Upper lobe of left lung (tissue), 4 donors: ENCODE results near the gene RASGEF1C.
"Not testable (repeated sequence)": the region's sequence is repeated elsewhere in the genome, so short reads cannot be mapped to it uniquely, and the experiment has no call there.

ENCODE experiments used
- POLR2A ChIP-seq, 4 donors: fragments of 450-650 bp; IDR thresholded peaks; one replicate each; pipeline ENCODE4 v1.5.1; 2016 to 2017; ENCODE audit warnings: antibody characterized with exemption in 4 of 4, mild to moderate bottlenecking in 2 of 4
- TF ChIP-seq, protein P1 (sequence below), 6 experiments: fragments of 450-650 bp in 4 of 6; fragments of 200-600 bp in 2 of 6; sonication (generic) in 2 of 6; IDR thresholded peaks; one replicate each; pipeline ENCODE4 v1.5.1; 2016 to 2019; ENCODE audit warnings: antibody characterized with exemption in 6 of 6

DNA sequence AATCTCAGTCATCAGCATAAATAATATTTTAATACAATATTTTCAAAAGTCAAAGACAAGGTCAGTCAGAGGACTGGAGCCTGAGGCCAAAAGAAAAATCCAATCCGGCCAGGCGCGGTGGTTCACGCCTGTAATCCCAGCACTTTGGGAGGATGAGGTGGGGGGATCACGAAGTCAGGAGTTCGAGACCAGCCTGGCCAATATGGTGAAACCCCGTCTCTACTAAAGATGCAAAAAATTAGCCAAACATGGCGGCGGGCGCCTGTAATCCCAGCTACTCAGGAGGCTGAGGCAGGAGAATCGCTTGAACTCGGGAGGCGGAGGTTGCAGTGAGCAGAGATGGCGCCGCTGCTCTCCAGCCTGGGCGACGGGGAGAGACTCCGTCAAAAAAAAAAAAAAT lies 119.4 kb downstream of the RASGEF1C start:
- TF ChIP-seq, protein P1, sequence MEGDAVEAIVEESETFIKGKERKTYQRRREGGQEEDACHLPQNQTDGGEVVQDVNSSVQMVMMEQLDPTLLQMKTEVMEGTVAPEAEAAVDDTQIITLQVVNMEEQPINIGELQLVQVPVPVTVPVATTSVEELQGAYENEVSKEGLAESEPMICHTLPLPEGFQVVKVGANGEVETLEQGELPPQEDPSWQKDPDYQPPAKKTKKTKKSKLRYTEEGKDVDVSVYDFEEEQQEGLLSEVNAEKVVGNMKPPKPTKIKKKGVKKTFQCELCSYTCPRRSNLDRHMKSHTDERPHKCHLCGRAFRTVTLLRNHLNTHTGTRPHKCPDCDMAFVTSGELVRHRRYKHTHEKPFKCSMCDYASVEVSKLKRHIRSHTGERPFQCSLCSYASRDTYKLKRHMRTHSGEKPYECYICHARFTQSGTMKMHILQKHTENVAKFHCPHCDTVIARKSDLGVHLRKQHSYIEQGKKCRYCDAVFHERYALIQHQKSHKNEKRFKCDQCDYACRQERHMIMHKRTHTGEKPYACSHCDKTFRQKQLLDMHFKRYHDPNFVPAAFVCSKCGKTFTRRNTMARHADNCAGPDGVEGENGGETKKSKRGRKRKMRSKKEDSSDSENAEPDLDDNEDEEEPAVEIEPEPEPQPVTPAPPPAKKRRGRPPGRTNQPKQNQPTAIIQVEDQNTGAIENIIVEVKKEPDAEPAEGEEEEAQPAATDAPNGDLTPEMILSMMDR (IDR thresholded peaks at IDR 0.05): not testable (repeated sequence)
- not testable (repeated sequence) for TF ChIP-seq POLR2A (IDR thresholded peaks at IDR 0.05)
